DOHH2 (cell line): ENCODE measurements around the gene FNIP1.

Experiments used
- EZH2phosphoT487 ChIP-seq: fragments of 200-600 bp; sonication (generic); IDR thresholded peaks from 2 replicates; pipeline ENCODE4 v1.6.1; 2017; ENCODE audit warnings: borderline replicate concordance, mild to moderate bottlenecking, antibody characterized with exemption, low read length, moderate library complexity, mixed read lengths
- TF ChIP-seq, protein P1 (sequence below): fragments of 200-600 bp; sonication (generic); IDR thresholded peaks from one replicate; pipeline ENCODE4 v1.5.1; 2014; ENCODE audit warnings: antibody characterized with exemption, mild to moderate bottlenecking, low read depth, low read length; ENCODE audit not compliant: poor library complexity, severe bottlenecking

GRCh38 chr5:131756942-131757341 is 39.9 kb downstream of the FNIP1 start:
- TF ChIP-seq, protein P1, sequence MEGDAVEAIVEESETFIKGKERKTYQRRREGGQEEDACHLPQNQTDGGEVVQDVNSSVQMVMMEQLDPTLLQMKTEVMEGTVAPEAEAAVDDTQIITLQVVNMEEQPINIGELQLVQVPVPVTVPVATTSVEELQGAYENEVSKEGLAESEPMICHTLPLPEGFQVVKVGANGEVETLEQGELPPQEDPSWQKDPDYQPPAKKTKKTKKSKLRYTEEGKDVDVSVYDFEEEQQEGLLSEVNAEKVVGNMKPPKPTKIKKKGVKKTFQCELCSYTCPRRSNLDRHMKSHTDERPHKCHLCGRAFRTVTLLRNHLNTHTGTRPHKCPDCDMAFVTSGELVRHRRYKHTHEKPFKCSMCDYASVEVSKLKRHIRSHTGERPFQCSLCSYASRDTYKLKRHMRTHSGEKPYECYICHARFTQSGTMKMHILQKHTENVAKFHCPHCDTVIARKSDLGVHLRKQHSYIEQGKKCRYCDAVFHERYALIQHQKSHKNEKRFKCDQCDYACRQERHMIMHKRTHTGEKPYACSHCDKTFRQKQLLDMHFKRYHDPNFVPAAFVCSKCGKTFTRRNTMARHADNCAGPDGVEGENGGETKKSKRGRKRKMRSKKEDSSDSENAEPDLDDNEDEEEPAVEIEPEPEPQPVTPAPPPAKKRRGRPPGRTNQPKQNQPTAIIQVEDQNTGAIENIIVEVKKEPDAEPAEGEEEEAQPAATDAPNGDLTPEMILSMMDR, result no peak
- no peak for TF ChIP-seq EZH2phosphoT487
